WERI-Rb-1 (cell line): ENCODE results near the gene SRPK2.
"Not testable (repeated sequence)": the region's sequence is repeated elsewhere in the genome, so short reads cannot be mapped to it uniquely, and the experiment has no call there.

ENCODE experiments used
- DNase-seq: peaks from one replicate; pipeline ENCODE4 v3.0.0-alpha.2; 2020
- H3K27ac ChIP-seq: fragments of 250-450 bp; sonication (Bioruptor Pico); 2 replicates; pipeline ENCODE4 v1.5.1; 2020; ENCODE audit warnings: mild to moderate bottlenecking, moderate library complexity
- H3K27me3 ChIP-seq: fragments of 250-450 bp; sonication (Bioruptor Pico); 2 replicates; pipeline ENCODE4 v1.5.1; 2021; ENCODE audit warnings: mild to moderate bottlenecking, low read depth, moderate library complexity; ENCODE audit not compliant: insufficient read depth, severe bottlenecking
- H3K36me3 ChIP-seq: fragments of 250-450 bp; sonication (Bioruptor Pico); 2 replicates; pipeline ENCODE4 v1.5.1; 2020; ENCODE audit warnings: mild to moderate bottlenecking, moderate library complexity
- H3K4me3 ChIP-seq: 2 replicates; pipeline ENCODE4 v1.5.1; 2011; ENCODE audit warnings: low read depth, mild to moderate bottlenecking, control low read depth, low read length
- H3K9me3 ChIP-seq: fragments of 250-450 bp; sonication (Bioruptor Pico); 2 replicates; pipeline ENCODE4 v1.5.1; 2021; ENCODE audit warnings: mild to moderate bottlenecking, moderate library complexity; ENCODE audit not compliant: severe bottlenecking
- TF ChIP-seq, protein P1 (sequence below): IDR thresholded peaks from 2 replicates; pipeline ENCODE4 v1.5.1; 2011; ENCODE audit warnings: low read depth, mild to moderate bottlenecking, control low read depth, inconsistent platforms, low read length

SRPK2 gene

GRCh38 chr7:105202616-105203015, 186.1 kb downstream of the SRPK2 start:
- no peaks in the 10 kb centered on the region for H3K9me3 ChIP-seq
- H3K27me3 ChIP-seq: no peaks in the 10 kb centered on the region
- no peak overlapping the region for H3K27ac ChIP-seq
- H3K4me3 ChIP-seq: no peak overlapping the region
- no peak for DNase-seq
- TF ChIP-seq, protein P1, sequence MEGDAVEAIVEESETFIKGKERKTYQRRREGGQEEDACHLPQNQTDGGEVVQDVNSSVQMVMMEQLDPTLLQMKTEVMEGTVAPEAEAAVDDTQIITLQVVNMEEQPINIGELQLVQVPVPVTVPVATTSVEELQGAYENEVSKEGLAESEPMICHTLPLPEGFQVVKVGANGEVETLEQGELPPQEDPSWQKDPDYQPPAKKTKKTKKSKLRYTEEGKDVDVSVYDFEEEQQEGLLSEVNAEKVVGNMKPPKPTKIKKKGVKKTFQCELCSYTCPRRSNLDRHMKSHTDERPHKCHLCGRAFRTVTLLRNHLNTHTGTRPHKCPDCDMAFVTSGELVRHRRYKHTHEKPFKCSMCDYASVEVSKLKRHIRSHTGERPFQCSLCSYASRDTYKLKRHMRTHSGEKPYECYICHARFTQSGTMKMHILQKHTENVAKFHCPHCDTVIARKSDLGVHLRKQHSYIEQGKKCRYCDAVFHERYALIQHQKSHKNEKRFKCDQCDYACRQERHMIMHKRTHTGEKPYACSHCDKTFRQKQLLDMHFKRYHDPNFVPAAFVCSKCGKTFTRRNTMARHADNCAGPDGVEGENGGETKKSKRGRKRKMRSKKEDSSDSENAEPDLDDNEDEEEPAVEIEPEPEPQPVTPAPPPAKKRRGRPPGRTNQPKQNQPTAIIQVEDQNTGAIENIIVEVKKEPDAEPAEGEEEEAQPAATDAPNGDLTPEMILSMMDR: no peak
- H3K36me3 ChIP-seq: no peaks in the 10 kb centered on the region; the same call in 1 of the 2 replicates

DNA sequence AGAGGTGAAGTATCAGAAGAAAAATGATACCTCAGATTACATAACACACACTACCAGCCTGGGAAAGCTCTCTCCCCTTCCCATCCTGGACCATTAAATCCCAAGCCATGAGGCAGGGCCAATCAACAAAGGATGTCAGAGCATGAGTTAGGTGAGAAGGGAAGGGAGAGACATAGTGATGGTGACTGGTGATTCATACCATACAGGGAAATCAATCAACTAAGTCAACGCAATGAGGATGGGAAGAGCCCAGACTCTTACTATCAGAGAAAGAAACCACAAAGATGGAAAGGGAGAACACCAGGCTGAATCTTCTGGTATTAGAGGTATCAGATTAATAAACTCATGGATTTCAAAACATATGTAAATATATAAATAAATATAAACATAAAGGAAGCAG, 189.3 kb downstream of the SRPK2 start:
- DNase-seq: no peak
- Histone ChIP-seq H3K36me3 (no peaks in the 10 kb centered on the region; the same call in 1 of the 2 replicates), H3K27me3 (no peaks in the 10 kb centered on the region), H3K4me3 (no peak overlapping the region), H3K27ac (no peak overlapping the region), H3K9me3 (no peaks in the 10 kb centered on the region)
- TF ChIP-seq, protein P1: no peak

DNA sequence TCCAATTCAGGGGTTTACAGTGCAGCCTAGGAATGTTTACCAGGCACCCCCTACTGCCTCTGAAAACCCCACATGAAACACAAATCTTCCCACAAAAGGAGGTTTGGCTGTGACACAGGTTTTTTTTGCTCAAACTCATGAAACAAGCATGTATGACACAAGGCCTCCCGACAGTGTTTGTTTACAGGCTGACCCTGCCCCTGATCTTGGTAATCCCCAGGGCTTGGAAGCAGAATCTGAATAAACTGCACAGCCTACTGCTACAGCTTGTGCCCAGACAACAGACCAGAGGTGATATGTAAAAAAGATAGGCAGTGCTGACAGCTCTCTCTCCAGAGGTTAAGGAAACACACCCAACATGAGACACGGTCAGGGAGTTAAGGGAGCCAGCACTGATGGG, 190.5 kb downstream of the SRPK2 start:
- TF ChIP-seq, protein P1: no peak
- H3K4me3 ChIP-seq: no peak overlapping the region
- DNase-seq: peak; percentile 9
- H3K27ac ChIP-seq: no peak overlapping the region
- H3K9me3 ChIP-seq: no peaks in the 10 kb centered on the region
- H3K27me3 ChIP-seq: no peaks in the 10 kb centered on the region
- H3K36me3 ChIP-seq: no peaks in the 10 kb centered on the region; the same call in 1 of the 2 replicates

GRCh38 chr7:105196473-105196872, 192.2 kb downstream of the SRPK2 start:
- H3K4me3 ChIP-seq: no peak overlapping the region
- H3K36me3 ChIP-seq: no peaks in the 10 kb centered on the region; the same call in 1 of the 2 replicates
- TF ChIP-seq, protein P1: no peak
- no peak overlapping the region for H3K27ac ChIP-seq
- DNase-seq: no peak
- no peaks in the 10 kb centered on the region for H3K9me3 ChIP-seq
- no peaks in the 10 kb centered on the region for H3K27me3 ChIP-seq

- Histone ChIP-seq H3K36me3 (no peaks in the 10 kb centered on the region; the same call in 1 of the 2 replicates), H3K9me3 (no peaks in the 10 kb centered on the region), H3K27me3 (no peaks in the 10 kb centered on the region), H3K4me3 (no peak overlapping the region), H3K27ac (no peak overlapping the region)
- no peak for DNase-seq
- TF ChIP-seq, protein P1: no peak
These were observed 192.8 kb downstream of the SRPK2 start for GRCh38 chr7:105195891-105196290.

DNA sequence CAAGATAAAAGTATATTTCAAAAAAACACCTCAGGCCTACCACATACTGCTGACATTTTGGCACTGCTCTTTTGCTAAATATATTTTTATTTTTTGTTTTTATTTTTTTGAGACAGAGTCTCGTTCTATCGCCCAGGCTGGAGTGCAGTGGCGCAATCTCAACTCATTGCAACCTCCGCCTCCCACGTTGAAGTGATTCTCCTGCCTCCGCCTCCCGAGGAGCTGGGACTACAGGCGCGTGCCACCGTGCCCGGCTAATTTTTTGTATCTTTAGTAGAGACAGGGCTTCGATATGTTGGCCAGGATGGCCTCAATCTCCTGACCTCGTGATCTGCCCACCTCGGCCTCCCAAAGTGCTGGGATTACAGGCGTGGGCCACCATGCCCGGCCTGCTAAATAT, 193.8 kb downstream of the SRPK2 start:
- H3K36me3 ChIP-seq, H3K4me3 ChIP-seq, H3K27me3 ChIP-seq, H3K9me3 ChIP-seq, DNase-seq, H3K27ac ChIP-seq: not testable (repeated sequence)
